Esophagus mucosa (tissue), 1 donor: ENCODE data around the gene CDH22. TPM values are rescaled to one million over a fixed set of nuclear protein-coding genes. Genes with fewer than 3 reads are reported as not detected.

Experiments
- ATAC-seq: fragments of 200-7000 bp; cut with Tn5 transposase; one replicate; pipeline ENCODE4 v1.9.1; 2020
- total RNA-seq: library from RNA; stranded (reverse); gene quantifications from one replicate; pipeline ENCODE4 v1.2.4, GENCODE V29; 2023
- donor health status: DM: yes; HTN: yes; CAD: no.

The CDH22 gene
- total RNA-seq, 1 donor from 2014 or later: 0.40 TPM

GRCh38 chr20:46265539-46265938 is 42.8 kb downstream of the CDH22 start:
- no peak for ATAC-seq

GRCh38 chr20:46264391-46265266 is 43.7 kb downstream of the CDH22 start:
- no peak for ATAC-seq

- ATAC-seq: no peak
Observed at GRCh38 chr20:46261456-46262253, 46.6 kb downstream of the CDH22 start.

GRCh38 chr20:46260936-46261454 is 47.3 kb downstream of the CDH22 start:
- ATAC-seq: no peak

- peak; percentile 6 for ATAC-seq
Observed at GRCh38 chr20:46260480-46260879, 47.8 kb downstream of the CDH22 start.

- no peak for ATAC-seq
Observed at GRCh38 chr20:46259260-46259859, 48.9 kb downstream of the CDH22 start.

GRCh38 chr20:46257887-46258286 is 50.4 kb downstream of the CDH22 start:
- no peak for ATAC-seq

- ATAC-seq: no peak
Observed at GRCh38 chr20:46256293-46256692, 52.0 kb downstream of the CDH22 start.

GRCh38 chr20:46255440-46256104 is 52.7 kb downstream of the CDH22 start:
- ATAC-seq: peak; percentile 98

GRCh38 chr20:46253391-46253790 is 54.9 kb downstream of the CDH22 start:
- ATAC-seq: peak; percentile 15

- ATAC-seq: no peak
Observed at GRCh38 chr20:46252352-46253091, 55.8 kb downstream of the CDH22 start.

- ATAC-seq: no peak
Observed at GRCh38 chr20:46251211-46251673, 57.1 kb downstream of the CDH22 start.

- ATAC-seq: no peak
Observed at GRCh38 chr20:46250772-46251171, 57.5 kb downstream of the CDH22 start.

- ATAC-seq: no peak
Observed at GRCh38 chr20:46249671-46250070, 58.6 kb downstream of the CDH22 start.

- ATAC-seq: no peak
Observed at GRCh38 chr20:46246559-46246958, 61.7 kb downstream of the CDH22 start.

GRCh38 chr20:46243707-46244628 is 64.3 kb downstream of the CDH22 start:
- peak; percentile 68 for ATAC-seq

- ATAC-seq: no peak
Observed at GRCh38 chr20:46242390-46242789, 65.9 kb downstream of the CDH22 start.

- no peak for ATAC-seq
Observed at GRCh38 chr20:46240881-46241280, 67.4 kb downstream of the CDH22 start.

- ATAC-seq: no peak
Observed at GRCh38 chr20:46240065-46240464, 68.2 kb downstream of the CDH22 start.

- ATAC-seq: no peak
Observed at GRCh38 chr20:46237736-46238135, 70.6 kb downstream of the CDH22 start.
